Mesothelial cell of epicardium (in vitro differentiated cells): ENCODE measurements around the gene AMMECR1. TPM values are rescaled to one million over a fixed set of nuclear protein-coding genes. Genes with fewer than 3 reads are reported as not detected.

ENCODE experiments used
- DNase-seq, 2 experiments: peaks; one replicate each; pipeline ENCODE4 v3.0.0; 2021; ENCODE audit warnings: low spot score in 2 of 2; ENCODE audit not compliant: unreplicated experiment in 2 of 2
- H3K27ac Mint-ChIP-seq: 2 replicates; pipeline ENCODE4 v1.8.0; 2021; ENCODE audit warnings: mixed read lengths
- H3K27me3 Mint-ChIP-seq: 2 replicates; pipeline ENCODE4 v1.8.0; 2021; ENCODE audit warnings: low read depth, mixed read lengths
- H3K36me3 Mint-ChIP-seq: 2 replicates; pipeline ENCODE4 v1.8.0; 2021; ENCODE audit warnings: mixed read lengths
- H3K4me1 Mint-ChIP-seq: 2 replicates; pipeline ENCODE4 v1.8.0; 2021; ENCODE audit warnings: mixed read lengths
- H3K4me3 Mint-ChIP-seq: 2 replicates; pipeline ENCODE4 v1.8.0; 2021; ENCODE audit warnings: mild to moderate bottlenecking, moderate library complexity, mixed read lengths
- H3K9me3 Mint-ChIP-seq: 2 replicates; pipeline ENCODE4 v1.8.0; 2021; ENCODE audit warnings: mixed read lengths
- total RNA-seq: library from RNA; stranded (reverse); gene quantifications from 3 replicates; pipeline ENCODE4 v1.2.1, GENCODE V29; 2021
- TF ChIP-seq, protein P1 (sequence below): fragments of 200-600 bp; sonication (generic); IDR thresholded peaks from one replicate; pipeline ENCODE4 v1.5.0; 2021; ENCODE audit warnings: antibody characterized with exemption; ENCODE audit not compliant: unreplicated experiment

Gene AMMECR1
- total RNA-seq, 1 donor from 2014 or later, result 15.6 TPM

DNA sequence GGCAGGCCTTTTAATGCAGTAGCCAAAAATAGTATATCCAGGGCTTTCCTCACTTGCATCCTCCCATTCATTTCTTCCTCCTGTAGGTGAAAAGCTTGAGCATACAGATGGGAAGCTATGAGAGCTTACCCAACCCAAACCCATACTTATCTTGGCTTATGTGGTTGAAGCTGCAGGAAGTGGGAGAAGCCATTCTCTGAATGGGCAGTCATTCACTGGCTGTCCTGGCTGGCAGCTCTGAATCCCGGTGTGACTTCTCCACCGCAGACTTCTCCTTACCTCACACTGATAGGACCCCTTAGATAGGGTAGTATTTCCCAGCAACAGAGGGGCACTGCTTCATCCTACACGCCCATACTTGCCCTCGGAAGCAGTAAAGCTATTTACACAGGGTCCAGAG, 125.4 kb downstream of the AMMECR1 start:
- TF ChIP-seq, protein P1, sequence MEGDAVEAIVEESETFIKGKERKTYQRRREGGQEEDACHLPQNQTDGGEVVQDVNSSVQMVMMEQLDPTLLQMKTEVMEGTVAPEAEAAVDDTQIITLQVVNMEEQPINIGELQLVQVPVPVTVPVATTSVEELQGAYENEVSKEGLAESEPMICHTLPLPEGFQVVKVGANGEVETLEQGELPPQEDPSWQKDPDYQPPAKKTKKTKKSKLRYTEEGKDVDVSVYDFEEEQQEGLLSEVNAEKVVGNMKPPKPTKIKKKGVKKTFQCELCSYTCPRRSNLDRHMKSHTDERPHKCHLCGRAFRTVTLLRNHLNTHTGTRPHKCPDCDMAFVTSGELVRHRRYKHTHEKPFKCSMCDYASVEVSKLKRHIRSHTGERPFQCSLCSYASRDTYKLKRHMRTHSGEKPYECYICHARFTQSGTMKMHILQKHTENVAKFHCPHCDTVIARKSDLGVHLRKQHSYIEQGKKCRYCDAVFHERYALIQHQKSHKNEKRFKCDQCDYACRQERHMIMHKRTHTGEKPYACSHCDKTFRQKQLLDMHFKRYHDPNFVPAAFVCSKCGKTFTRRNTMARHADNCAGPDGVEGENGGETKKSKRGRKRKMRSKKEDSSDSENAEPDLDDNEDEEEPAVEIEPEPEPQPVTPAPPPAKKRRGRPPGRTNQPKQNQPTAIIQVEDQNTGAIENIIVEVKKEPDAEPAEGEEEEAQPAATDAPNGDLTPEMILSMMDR, result no peak
- DNase-seq, result no peak

DNA sequence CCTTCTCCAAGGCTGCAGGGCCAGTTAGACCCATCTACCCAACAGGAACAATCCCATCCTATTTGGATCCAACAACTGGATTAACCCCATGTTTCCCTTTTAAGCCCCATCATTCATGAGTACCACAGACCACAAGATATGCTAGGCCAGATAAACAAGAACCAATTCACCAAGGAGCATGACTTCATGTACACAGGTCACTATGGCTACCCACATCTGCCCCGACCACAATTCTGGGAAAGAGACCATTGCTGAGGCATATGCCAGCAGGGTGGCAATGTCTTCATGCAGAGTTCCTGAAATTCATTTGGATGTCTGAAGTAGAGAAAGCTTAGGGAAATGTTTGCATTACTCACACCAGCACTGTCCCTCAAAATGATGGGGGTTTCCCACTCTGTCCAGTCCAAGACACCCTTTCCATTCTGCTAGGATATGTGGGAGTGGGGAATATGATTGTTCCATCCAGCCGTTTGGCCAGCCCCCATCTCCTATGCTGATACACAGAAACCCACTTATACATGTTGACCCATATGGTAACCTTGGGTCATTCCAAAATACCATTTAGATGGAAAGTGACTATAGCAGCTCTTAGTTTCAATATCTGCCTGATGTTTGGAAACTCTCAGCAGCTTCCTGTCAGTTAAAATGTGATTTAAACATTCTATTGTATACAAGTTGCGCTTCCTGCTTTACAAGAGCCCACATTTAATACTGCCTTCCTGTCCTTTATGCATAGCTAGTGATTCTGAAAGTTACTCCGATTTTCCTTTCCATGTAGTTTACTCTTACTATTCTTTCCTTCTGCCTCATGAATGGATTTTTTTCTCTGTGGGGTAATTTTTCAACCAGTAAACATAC, 129.0 kb downstream of the AMMECR1 start:
- Mint-ChIP-seq H3K9me3 (peaks cover 24% of the 10 kb centered on the region), H3K4me1 (no peaks in the 10 kb centered on the region), H3K27ac (no peak overlapping the region), H3K4me3 (no peak overlapping the region), H3K27me3 (no peaks in the 10 kb centered on the region), H3K36me3 (peaks cover 23% of the 10 kb centered on the region)
- TF ChIP-seq, protein P1, result no peak
- DNase-seq, result no peak

More for the DNA sequence above, 125.4 kb downstream of the AMMECR1 start:
- Mint-ChIP-seq H3K36me3 (peaks cover 7% of the 10 kb centered on the region), H3K27ac (no peak overlapping the region), H3K4me1 (peaks cover 3% of the 10 kb centered on the region), H3K9me3 (no peaks in the 10 kb centered on the region), H3K4me3 (no peak overlapping the region), H3K27me3 (no peaks in the 10 kb centered on the region)

- Mint-ChIP-seq H3K4me1 (peaks cover 20% of the 10 kb centered on the region), H3K4me3 (no peak overlapping the region), H3K36me3 (peaks cover 26% of the 10 kb centered on the region), H3K9me3 (peaks cover 26% of the 10 kb centered on the region), H3K27me3 (no peaks in the 10 kb centered on the region), H3K27ac (no peak overlapping the region)
- TF ChIP-seq, protein P1, result no peak
- DNase-seq, result no peak
Observed at GRCh38 chrX:110183314-110183713, 134.6 kb downstream of the AMMECR1 start.

- H3K4me1 Mint-ChIP-seq, result peaks cover 24% of the 10 kb centered on the region
- TF ChIP-seq, protein P1, result no peak
Observed at GRCh38 chrX:110182865-110183264, 135.0 kb downstream of the AMMECR1 start.

GRCh38 chrX:110182362-110182761, 135.5 kb downstream of the AMMECR1 start:
- peak overlapping the region; percentile 3 for H3K27ac Mint-ChIP-seq
- TF ChIP-seq, protein P1, result no peak
- H3K9me3 Mint-ChIP-seq, result peaks cover 26% of the 10 kb centered on the region
- DNase-seq, result no peak
- peaks cover 21% of the 10 kb centered on the region for H3K36me3 Mint-ChIP-seq
- no peak overlapping the region for H3K4me3 Mint-ChIP-seq
- peaks cover 24% of the 10 kb centered on the region for H3K4me1 Mint-ChIP-seq
- no peaks in the 10 kb centered on the region for H3K27me3 Mint-ChIP-seq

More at GRCh38 chrX:110182865-110183264, 135.0 kb downstream of the AMMECR1 start:
- Mint-ChIP-seq H3K9me3 (peaks cover 26% of the 10 kb centered on the region), H3K36me3 (peaks cover 21% of the 10 kb centered on the region), H3K4me3 (no peak overlapping the region), H3K27me3 (no peaks in the 10 kb centered on the region), H3K27ac (no peak overlapping the region)
- DNase-seq, result no peak
